Activated CD4-positive, alpha-beta memory T cell treated with anti-CD3 and anti-CD28 coated beads for 36 hours (primary cell): ENCODE data around the gene FOXN3. TPM values are rescaled to one million over a fixed set of nuclear protein-coding genes. Genes with fewer than 3 reads are reported as not detected.

Source experiments
- CTCF ChIA-PET: fragments of 350-600 bp; sonication (Branson Sonifier 250); formaldehyde crosslinking; loops from one replicate; lab custom pipeline; 2021; ENCODE audit warnings: antibody characterized with exemption, inconsistent platforms; lab: Charles Lee
- POLR2A ChIA-PET: fragments of 350-600 bp; sonication (Branson Sonifier 250); formaldehyde crosslinking; loops from one replicate; lab custom pipeline; 2021; ENCODE audit warnings: antibody characterized with exemption; lab: Charles Lee
- DNase-seq: peaks from one replicate; pipeline ENCODE4 v3.0.0-alpha.2; 2020
- H3K27ac Mint-ChIP-seq: one replicate; pipeline ENCODE4 v1.8.0; 2021; ENCODE audit warnings: mixed read lengths
- H3K27me3 Mint-ChIP-seq: one replicate; pipeline ENCODE4 v1.8.0; 2021; ENCODE audit warnings: mixed read lengths
- H3K36me3 Mint-ChIP-seq: one replicate; pipeline ENCODE4 v1.8.0; 2021; ENCODE audit warnings: mixed read lengths
- H3K4me1 Mint-ChIP-seq: one replicate; pipeline ENCODE4 v1.8.0; 2021; ENCODE audit warnings: low read depth, mixed read lengths
- H3K4me3 Mint-ChIP-seq: one replicate; pipeline ENCODE4 v1.8.0; 2021; ENCODE audit warnings: mild to moderate bottlenecking, mixed read lengths
- H3K9me3 Mint-ChIP-seq: one replicate; pipeline ENCODE4 v1.8.0; 2021; ENCODE audit warnings: mixed read lengths
- intact Hi-C: fragments of 100-400 bp; cut with micrococcal nuclease; formaldehyde crosslinking; loops from one replicate; pipeline ENCODE4 v1.15.1; 2023
- total RNA-seq, 2 experiments: library from RNA; stranded (reverse); gene quantifications; one replicate each; pipeline ENCODE4 v1.2.3, GENCODE V29; 2021

The FOXN3 gene
- total RNA-seq, 2 experiments from 2014 or later, result 59.1 to 63.5 TPM

GRCh38 chr14:89377544-89377943 lies 39.5 kb downstream of the FOXN3 start:
- H3K27me3 Mint-ChIP-seq, result no peaks in the 10 kb centered on the region
- DNase-seq, result no peak
- intact Hi-C loops, result no loop called here
- peaks cover 23% of the 10 kb centered on the region for H3K9me3 Mint-ChIP-seq
- no peak overlapping the region for H3K4me3 Mint-ChIP-seq
- POLR2A ChIA-PET, result no interaction called here
- peaks cover 35% of the 10 kb centered on the region for H3K4me1 Mint-ChIP-seq
- H3K27ac Mint-ChIP-seq, result no peak overlapping the region
- CTCF ChIA-PET, result no interaction called here
- H3K36me3 Mint-ChIP-seq, result peaks cover 28% of the 10 kb centered on the region

- intact Hi-C loops, result no loop called here
- no peak overlapping the region for H3K4me3 Mint-ChIP-seq
- DNase-seq, result peak; percentile 34
- peaks cover 45% of the 10 kb centered on the region for H3K4me1 Mint-ChIP-seq
- H3K27me3 Mint-ChIP-seq, result no peaks in the 10 kb centered on the region
- ChIA-PET POLR2A (no interaction called here), CTCF (no interaction called here)
- H3K9me3 Mint-ChIP-seq, result peaks cover 11% of the 10 kb centered on the region
- peaks cover 10% of the 10 kb centered on the region for H3K36me3 Mint-ChIP-seq
- no peak overlapping the region for H3K27ac Mint-ChIP-seq
Measured at GRCh38 chr14:89374908-89375307, 42.1 kb downstream of the FOXN3 start.

GRCh38 chr14:89373185-89373584 lies 43.8 kb downstream of the FOXN3 start:
- CTCF ChIA-PET, result no interaction called here
- POLR2A ChIA-PET, result no interaction called here

GRCh38 chr14:89372512-89372883 lies 44.5 kb downstream of the FOXN3 start:
- H3K4me1 Mint-ChIP-seq, result peaks cover 44% of the 10 kb centered on the region
- H3K4me3 Mint-ChIP-seq, result no peak overlapping the region
- CTCF ChIA-PET, result no interaction called here
- no peak overlapping the region for H3K27ac Mint-ChIP-seq
- intact Hi-C loops, result no loop called here
- no peak for DNase-seq
- no peaks in the 10 kb centered on the region for H3K27me3 Mint-ChIP-seq
- POLR2A ChIA-PET, result no interaction called here
- peaks cover 17% of the 10 kb centered on the region for H3K9me3 Mint-ChIP-seq
- peaks cover 14% of the 10 kb centered on the region for H3K36me3 Mint-ChIP-seq

More at GRCh38 chr14:89373185-89373584, 43.8 kb downstream of the FOXN3 start:
- intact Hi-C loops, result no loop called here
- DNase-seq, result no peak
- no peak overlapping the region for H3K27ac Mint-ChIP-seq
- no peak overlapping the region for H3K4me3 Mint-ChIP-seq
- H3K27me3 Mint-ChIP-seq, result no peaks in the 10 kb centered on the region
- peaks cover 14% of the 10 kb centered on the region for H3K36me3 Mint-ChIP-seq
- peaks cover 17% of the 10 kb centered on the region for H3K9me3 Mint-ChIP-seq
- H3K4me1 Mint-ChIP-seq, result peaks cover 46% of the 10 kb centered on the region

- intact Hi-C loops, result no loop called here
- no peaks in the 10 kb centered on the region for H3K27me3 Mint-ChIP-seq
- H3K4me1 Mint-ChIP-seq, result peaks cover 48% of the 10 kb centered on the region
- no peak overlapping the region for H3K27ac Mint-ChIP-seq
- no peak for DNase-seq
- peaks cover 17% of the 10 kb centered on the region for H3K9me3 Mint-ChIP-seq
- no peak overlapping the region for H3K4me3 Mint-ChIP-seq
- H3K36me3 Mint-ChIP-seq, result peaks cover 14% of the 10 kb centered on the region
- ChIA-PET POLR2A (no interaction called here), CTCF (no interaction called here)
Measured at GRCh38 chr14:89371585-89372511, 45.2 kb downstream of the FOXN3 start.

- CTCF ChIA-PET, result no interaction called here
- Mint-ChIP-seq H3K36me3 (peaks cover 14% of the 10 kb centered on the region), H3K4me3 (no peak overlapping the region), H3K27me3 (no peaks in the 10 kb centered on the region), H3K27ac (no peak overlapping the region), H3K9me3 (peaks cover 17% of the 10 kb centered on the region), H3K4me1 (peaks cover 52% of the 10 kb centered on the region)
- no peak for DNase-seq
- intact Hi-C loops, result no loop called here
- POLR2A ChIA-PET, result no interaction called here
Measured at GRCh38 chr14:89370781-89371180, 46.3 kb downstream of the FOXN3 start.

GRCh38 chr14:89370381-89370780 lies 46.7 kb downstream of the FOXN3 start:
- CTCF ChIA-PET, result no interaction called here
- DNase-seq, result no peak
- H3K9me3 Mint-ChIP-seq, result peaks cover 17% of the 10 kb centered on the region
- intact Hi-C loops, result no loop called here
- no peaks in the 10 kb centered on the region for H3K27me3 Mint-ChIP-seq
- no peak overlapping the region for H3K4me3 Mint-ChIP-seq
- peaks cover 53% of the 10 kb centered on the region for H3K4me1 Mint-ChIP-seq
- peaks cover 14% of the 10 kb centered on the region for H3K36me3 Mint-ChIP-seq
- no peak overlapping the region for H3K27ac Mint-ChIP-seq
- POLR2A ChIA-PET, result no interaction called here

GRCh38 chr14:89369656-89370055 lies 47.4 kb downstream of the FOXN3 start:
- no peak for DNase-seq
- no peaks in the 10 kb centered on the region for H3K27me3 Mint-ChIP-seq
- H3K9me3 Mint-ChIP-seq, result peaks cover 17% of the 10 kb centered on the region
- intact Hi-C loops, result loop anchor here (5.0 to 10.0 kb wide), 2 partner anchors 95 to 243 kb away; no protein-coding TSS in a partner anchor
- peak overlapping the region; percentile 10 for H3K27ac Mint-ChIP-seq
- H3K4me1 Mint-ChIP-seq, result peaks cover 56% of the 10 kb centered on the region
- CTCF ChIA-PET, result no interaction called here
- POLR2A ChIA-PET, result no interaction called here
- H3K36me3 Mint-ChIP-seq, result peaks cover 14% of the 10 kb centered on the region
- no peak overlapping the region for H3K4me3 Mint-ChIP-seq

GRCh38 chr14:89368490-89369477 lies 48.2 kb downstream of the FOXN3 start:
- intact Hi-C loops, result loop anchor here (5.0 to 10.0 kb wide), 2 partner anchors 94 to 244 kb away; no protein-coding TSS in a partner anchor
- peaks cover 11% of the 10 kb centered on the region for H3K36me3 Mint-ChIP-seq
- no peaks in the 10 kb centered on the region for H3K27me3 Mint-ChIP-seq
- peaks cover 61% of the 10 kb centered on the region for H3K4me1 Mint-ChIP-seq
- ChIA-PET POLR2A (no interaction called here), CTCF (no interaction called here)
- H3K27ac Mint-ChIP-seq, result peak overlapping the region; percentile 5
- H3K9me3 Mint-ChIP-seq, result peaks cover 13% of the 10 kb centered on the region
- no peak for DNase-seq
- H3K4me3 Mint-ChIP-seq, result no peak overlapping the region

- no peaks in the 10 kb centered on the region for H3K27me3 Mint-ChIP-seq
- peaks cover 12% of the 10 kb centered on the region for H3K36me3 Mint-ChIP-seq
- DNase-seq, result no peak
- ChIA-PET CTCF (interaction anchor here (0.7 kb wide), 1 partner anchor 378 kb away, joined by 3 read pairs; no protein-coding TSS in a partner anchor), POLR2A (no interaction called here)
- no peak overlapping the region for H3K27ac Mint-ChIP-seq
- peaks cover 13% of the 10 kb centered on the region for H3K9me3 Mint-ChIP-seq
- H3K4me1 Mint-ChIP-seq, result peaks cover 63% of the 10 kb centered on the region
- H3K4me3 Mint-ChIP-seq, result no peak overlapping the region
- intact Hi-C loops, result loop anchor here (5.0 to 10.0 kb wide), 2 partner anchors 93 to 245 kb away; no protein-coding TSS in a partner anchor
Measured at GRCh38 chr14:89367779-89368120, 49.3 kb downstream of the FOXN3 start.

- ChIA-PET POLR2A (no interaction called here), CTCF (interaction anchor here (0.7 kb wide), 1 partner anchor 378 kb away, joined by 3 read pairs; no protein-coding TSS in a partner anchor)
- no peak for DNase-seq
- Mint-ChIP-seq H3K4me1 (peaks cover 59% of the 10 kb centered on the region), H3K36me3 (peaks cover 12% of the 10 kb centered on the region), H3K4me3 (no peak overlapping the region), H3K27me3 (no peaks in the 10 kb centered on the region), H3K27ac (no peak overlapping the region), H3K9me3 (peaks cover 13% of the 10 kb centered on the region)
- intact Hi-C loops, result loop anchor here (5.0 to 10.0 kb wide), 2 partner anchors 92 to 245 kb away; no protein-coding TSS in a partner anchor
Measured at GRCh38 chr14:89366864-89367778, 49.9 kb downstream of the FOXN3 start.
